Measurements from ENCODE around the gene PRDX5. TPM values are rescaled to one million over a fixed set of nuclear protein-coding genes. Genes with fewer than 3 reads are reported as not detected.
A peak's percentile ranks its signal among the peaks of the same experiment; 100 is the strongest.

Gene PRDX5
- total and polyA plus RNA-seq, 10 of the 15 experiments (the other 5 are each of a cell fraction or from before 2014, with no cell fraction given) = 95.7 to 406 (median 240) TPM

DNA sequence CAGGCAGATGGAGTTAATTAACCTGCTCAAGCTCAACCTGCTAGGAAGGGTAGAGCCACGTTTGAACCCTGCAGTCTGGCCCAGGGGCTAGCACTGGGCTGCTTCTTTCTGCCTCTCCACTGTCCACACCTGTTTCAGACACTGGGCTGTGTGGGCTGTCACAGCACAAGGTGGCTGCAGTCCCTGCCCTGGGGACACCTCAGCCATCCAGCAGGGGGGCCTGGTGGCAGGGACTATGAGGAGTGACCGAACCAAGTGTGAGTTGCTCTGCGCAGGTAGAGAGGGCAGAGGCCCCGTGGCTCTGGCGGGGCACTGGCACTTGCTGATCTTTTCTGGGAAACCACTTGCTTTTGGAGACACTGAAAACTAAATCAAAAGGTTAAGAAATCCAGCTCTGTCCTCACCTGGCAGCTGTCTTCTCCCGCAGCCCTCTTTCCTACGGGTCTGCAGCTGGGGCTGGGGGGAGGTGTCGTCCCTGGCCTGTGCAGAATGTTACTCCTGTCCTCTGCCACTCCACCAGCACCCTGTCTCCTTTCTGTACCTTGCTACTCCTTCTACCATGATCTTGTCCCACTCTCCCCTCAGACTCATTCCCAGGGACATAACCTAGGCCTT is 39.2 kb upstream of the PRDX5 start:
- TF ChIP-seq SIX5 (IDR thresholded peaks at IDR 0.05; ENCODE audit: low read depth, low read length, severe bottlenecking) (no peak), ZNF622 (IDR thresholded peaks at IDR 0.05) (no peak), PML (IDR thresholded peaks at IDR 0.05; ENCODE audit: low read length) (no peak), CBFB (IDR thresholded peaks at IDR 0.05; ENCODE audit: low read depth) (no peak), WRNIP1 (IDR thresholded peaks at IDR 0.05; ENCODE audit: borderline replicate concordance, low read depth, low read length) (no peak), TCF3 (IDR thresholded peaks at IDR 0.05; ENCODE audit: borderline replicate concordance, insufficient read depth, low read depth, low read length) (no peak), RAD51 (IDR thresholded peaks at IDR 0.05) (no peak), NFIC (IDR thresholded peaks at IDR 0.05; ENCODE audit: low read depth, low read length) (no peak), MYC (IDR thresholded peaks at IDR 0.05; ENCODE audit: insufficient read depth, insufficient read length, insufficient replicate concordance, low read length, severe bottlenecking) (no peak), IRF4 (IDR thresholded peaks at IDR 0.05; ENCODE audit: low read depth, low read length) (no peak), NFYA (IDR thresholded peaks at IDR 0.05; ENCODE audit: borderline replicate concordance, low read depth, low read length) (no peak), RFX5 (IDR thresholded peaks at IDR 0.05; ENCODE audit: low read depth, low read length) (no peak), RAD21 (IDR thresholded peaks at IDR 0.05; ENCODE audit: insufficient read depth, low read depth, low read length) (no peak)
- TF ChIP-seq, protein P1, sequence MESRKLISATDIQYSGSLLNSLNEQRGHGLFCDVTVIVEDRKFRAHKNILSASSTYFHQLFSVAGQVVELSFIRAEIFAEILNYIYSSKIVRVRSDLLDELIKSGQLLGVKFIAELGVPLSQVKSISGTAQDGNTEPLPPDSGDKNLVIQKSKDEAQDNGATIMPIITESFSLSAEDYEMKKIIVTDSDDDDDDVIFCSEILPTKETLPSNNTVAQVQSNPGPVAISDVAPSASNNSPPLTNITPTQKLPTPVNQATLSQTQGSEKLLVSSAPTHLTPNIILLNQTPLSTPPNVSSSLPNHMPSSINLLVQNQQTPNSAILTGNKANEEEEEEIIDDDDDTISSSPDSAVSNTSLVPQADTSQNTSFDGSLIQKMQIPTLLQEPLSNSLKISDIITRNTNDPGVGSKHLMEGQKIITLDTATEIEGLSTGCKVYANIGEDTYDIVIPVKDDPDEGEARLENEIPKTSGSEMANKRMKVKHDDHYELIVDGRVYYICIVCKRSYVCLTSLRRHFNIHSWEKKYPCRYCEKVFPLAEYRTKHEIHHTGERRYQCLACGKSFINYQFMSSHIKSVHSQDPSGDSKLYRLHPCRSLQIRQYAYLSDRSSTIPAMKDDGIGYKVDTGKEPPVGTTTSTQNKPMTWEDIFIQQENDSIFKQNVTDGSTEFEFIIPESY (IDR thresholded peaks at IDR 0.05) = no peak
- ChIA-PET POLR2A (interaction anchor here (0.6 to 0.7 kb wide), 2 partner anchors 38 to 1056 kb away, joined by 3 to 6 read pairs; partner anchors contain the start of gene FKBP2), RAD21 (ENCODE audit: unreplicated experiment) (no interaction called here), CTCF (interaction anchor here (0.6 to 3.5 kb wide), 4 partner anchors 22 to 177 kb away, joined by 3 to 10 read pairs (median 4); no protein-coding TSS in a partner anchor), SMC1A (ENCODE audit: uncharacterized antibody, unreplicated experiment) (interaction anchor here (0.6 to 1.8 kb wide), 3 partner anchors 9 to 432 kb away, joined by 3 to 7 read pairs (median 3); no protein-coding TSS in a partner anchor)
- Histone ChIP-seq H3K36me3 (ENCODE audit: control insufficient read depth in 2 of 2, insufficient read depth in 2 of 2, low read length in 1 of 2) (peaks cover 0 to 3% of the 10 kb centered on the region in 2 experiments; a peak in 1 of 4 replicates), H3K4me1 (ENCODE audit: control insufficient read depth, insufficient read depth, low read length) (no peaks in the 10 kb centered on the region), H3K27ac (ENCODE audit: control insufficient read depth, insufficient read depth) (no peak overlapping the region), H3K4me3 (no peak overlapping the region), H3K9me3 (replicated peaks; ENCODE audit: control insufficient read depth, insufficient read depth, low read length) (no peaks in the 10 kb centered on the region), H2AFZ (ENCODE audit: control insufficient read depth, low read depth, low read length) (no peak overlapping the region), H4K20me1 (ENCODE audit: control insufficient read depth, insufficient read depth) (no peaks in the 10 kb centered on the region; the same call in 1 of the 2 replicates), H3K27me3 (replicated peaks in 1 of 2; ENCODE audit: control insufficient read depth in 2 of 2, insufficient read depth in 2 of 2, low read length in 1 of 2) (no peaks in the 10 kb centered on the region), H3K4me2 (ENCODE audit: control insufficient read depth, insufficient read depth) (no peak overlapping the region), H3K9ac (ENCODE audit: control insufficient read depth, insufficient read depth, low read length) (no peak overlapping the region), H3K79me2 (ENCODE audit: control insufficient read depth, insufficient read depth, low read length) (peaks cover 3% of the 10 kb centered on the region; the same call in 1 of the 2 replicates)
- FAIRE-seq (no peak), DNase-seq (ENCODE audit: low read depth, low spot score) (no peak), ATAC-seq (no peak; the same call in 2 of the 3 replicates)
- WGBS (ENCODE audit: insufficient coverage, insufficient replicate concordance, low lambda C conversion rate, missing lambda C conversion rate) = 83% methylated on average over 8 of the region's 8 CpGs
- in situ Hi-C loops (cut with MboI) (no loop called here), intact Hi-C loops (cut with micrococcal nuclease; ENCODE audit: unreplicated experiment) (no loop called here)
- BruUV-seq (replicated peaks) = TSS peak; percentile 33

Data from GM12878 (cell line).